GM18867 (cell line): ENCODE measurements around the gene LURAP1L.
"Not testable (repeated sequence)": the region's sequence is repeated elsewhere in the genome, so short reads cannot be mapped to it uniquely, and the experiment has no call there.

Source experiments
- ATAC-seq: cut with Tn5 transposase; IDR thresholded peaks from one replicate; pipeline ENCODE4 v1.9.1; 2021; ENCODE audit warnings: mild to moderate bottlenecking, moderate library complexity; ENCODE audit not compliant: unreplicated experiment

Gene LURAP1L

DNA sequence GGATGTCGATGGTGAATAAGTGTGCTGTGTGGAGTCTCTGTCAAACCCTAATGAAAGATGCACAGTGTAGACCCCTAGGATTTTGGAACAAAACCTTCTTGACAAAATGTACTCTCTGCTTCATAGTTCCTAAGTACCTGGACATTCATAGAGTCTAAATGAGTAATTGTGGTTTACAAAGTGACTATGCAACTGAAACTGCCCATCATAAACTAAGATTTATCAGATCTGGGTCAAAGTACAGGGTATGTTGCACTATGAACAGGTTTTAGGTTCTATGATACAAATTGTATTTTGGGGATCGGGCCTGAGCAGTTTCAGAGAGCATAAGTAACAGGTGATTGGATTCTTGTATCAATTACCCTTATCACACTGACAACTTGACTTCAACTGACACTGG is 79.4 kb downstream of the LURAP1L start:
- ATAC-seq = no peak

DNA sequence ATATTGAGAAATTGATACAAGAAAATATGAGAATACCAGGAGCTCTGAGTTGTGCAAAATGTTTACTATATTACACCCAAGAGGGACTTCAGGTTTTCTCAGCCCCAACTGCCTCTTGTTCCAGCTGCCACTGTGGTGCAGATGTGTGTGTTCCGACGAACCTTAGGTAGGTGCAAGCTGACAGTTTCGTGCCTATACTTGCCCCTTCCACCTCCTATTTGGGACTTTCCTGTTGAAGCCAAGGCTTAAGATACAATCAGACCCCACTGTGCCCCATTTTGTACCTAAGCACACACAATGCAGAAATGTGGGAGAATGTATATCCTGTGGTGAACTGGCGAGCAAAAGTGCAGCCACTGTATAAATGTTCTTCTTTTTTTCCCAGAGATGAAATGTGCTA is 80.2 kb downstream of the LURAP1L start:
- ATAC-seq = no peak

DNA sequence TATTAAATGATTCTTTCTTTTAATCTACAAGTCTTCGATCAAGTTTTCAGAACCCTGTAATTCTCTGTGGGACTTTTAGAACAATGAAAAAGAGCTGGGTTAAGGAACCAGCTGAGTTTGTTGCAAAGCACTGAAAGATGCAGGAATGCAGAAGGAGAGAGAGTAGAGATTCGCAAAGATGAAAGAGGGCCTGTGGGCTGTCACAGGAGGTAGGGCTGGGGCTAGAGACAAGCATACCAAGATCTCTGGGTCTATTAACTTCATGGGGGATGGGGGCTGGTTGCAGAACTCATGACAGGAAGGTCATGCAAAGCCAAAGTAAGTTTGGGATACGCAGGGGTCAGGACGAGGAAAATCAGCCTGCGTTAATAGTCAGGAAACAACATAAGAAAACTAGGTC is 81.8 kb downstream of the LURAP1L start:
- ATAC-seq = no peak

DNA sequence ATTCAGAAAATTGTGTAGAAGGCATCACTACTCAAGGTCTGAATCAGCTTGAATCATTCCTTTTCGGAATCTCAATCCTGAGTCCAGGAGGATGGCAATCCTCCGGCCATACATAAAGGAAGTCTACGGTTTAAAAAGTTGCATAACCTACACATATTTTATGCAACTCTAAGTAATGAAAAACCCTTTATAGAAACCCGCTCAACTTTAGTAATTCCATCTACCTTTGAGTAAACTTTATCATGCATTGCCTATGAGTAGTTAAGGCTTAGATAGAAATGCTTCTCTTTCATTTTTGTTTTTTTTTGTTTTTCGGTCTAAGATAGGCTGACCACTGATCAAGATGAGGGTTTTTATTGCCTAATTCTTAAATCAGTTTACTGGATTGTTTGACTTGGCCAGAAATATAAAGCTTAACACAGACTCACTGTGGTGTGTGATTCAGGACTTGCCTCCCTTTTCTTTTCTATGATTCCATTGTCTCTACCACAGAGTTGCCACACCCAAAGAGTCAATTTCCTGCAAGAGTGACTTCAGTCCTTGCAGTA is 85.0 kb downstream of the LURAP1L start:
- ATAC-seq = no peak

DNA sequence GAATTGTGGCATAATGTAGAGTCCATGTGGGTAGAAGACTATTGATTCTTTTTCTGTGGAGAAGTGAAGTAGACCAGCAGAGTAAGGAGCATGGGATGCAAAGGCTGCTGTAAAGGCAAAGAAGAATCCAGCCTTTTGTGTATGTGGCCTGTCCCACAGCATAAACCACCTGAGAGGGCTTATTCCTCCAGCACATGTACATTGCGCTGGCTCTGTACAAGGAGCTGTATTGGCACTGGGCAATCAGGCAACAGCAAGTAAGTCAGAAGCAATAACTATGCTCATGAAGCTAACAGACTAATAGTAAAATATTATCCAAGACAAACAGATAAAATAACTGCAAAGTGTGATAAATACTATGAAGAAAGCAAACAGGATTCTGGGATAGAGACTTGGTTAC is 86.2 kb downstream of the LURAP1L start:
- no peak for ATAC-seq

DNA sequence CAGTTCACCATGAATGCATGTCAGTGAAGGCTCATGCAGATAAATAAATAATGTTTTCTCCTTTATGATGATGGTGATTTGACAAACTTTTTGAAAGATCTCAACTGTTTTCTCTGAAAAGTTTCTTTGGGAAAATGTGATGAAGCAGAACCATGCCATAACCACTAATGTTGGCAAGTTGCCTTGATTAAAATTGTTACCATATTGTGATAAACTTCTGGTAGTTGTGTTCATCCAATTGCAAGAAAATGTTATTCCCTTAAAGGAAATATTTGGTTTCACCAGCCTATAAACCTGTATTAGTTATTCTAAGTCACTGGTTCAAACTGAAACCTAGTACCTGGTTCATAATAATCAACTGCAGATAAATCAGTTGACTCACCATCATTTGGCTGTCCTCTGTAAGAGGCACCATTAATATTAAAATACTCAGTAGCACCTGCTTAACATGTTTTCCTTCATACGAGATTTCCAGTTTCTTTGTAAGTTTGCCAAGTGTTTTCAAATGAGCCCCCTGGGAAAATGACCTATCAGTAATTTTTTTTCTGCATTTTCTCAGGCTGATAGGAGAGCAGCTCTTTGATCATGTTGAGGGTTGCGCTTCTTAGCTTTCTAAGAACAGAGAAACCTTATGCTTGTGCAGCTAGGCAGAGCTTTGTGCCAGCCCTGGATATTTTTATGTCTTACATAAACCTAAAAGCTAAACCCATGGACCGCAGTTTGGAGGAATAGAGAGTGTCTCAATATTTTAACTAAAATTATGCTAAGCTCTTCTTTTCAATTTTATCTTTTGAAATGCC is 88.0 kb downstream of the LURAP1L start:
- ATAC-seq = no peak

DNA sequence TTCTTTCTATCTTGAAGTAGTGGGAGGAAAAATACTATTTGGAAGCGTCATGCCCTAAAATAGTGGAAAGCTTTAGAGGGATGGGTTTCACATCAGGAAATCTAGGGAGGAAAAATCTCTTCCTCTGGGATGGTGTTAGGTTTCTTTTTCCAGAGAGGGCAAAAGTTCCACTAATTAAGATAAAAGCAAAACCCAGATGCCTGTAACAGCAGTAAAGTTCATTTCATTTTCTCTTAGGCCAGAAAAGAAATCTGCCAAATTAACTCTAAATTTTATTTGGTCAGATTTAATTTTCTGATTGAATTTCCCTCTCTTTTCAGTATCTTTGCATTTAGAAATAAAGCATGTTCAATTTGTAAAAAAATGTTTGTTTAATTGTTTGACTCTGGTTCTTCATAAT is 88.8 kb downstream of the LURAP1L start:
- ATAC-seq = no peak

DNA sequence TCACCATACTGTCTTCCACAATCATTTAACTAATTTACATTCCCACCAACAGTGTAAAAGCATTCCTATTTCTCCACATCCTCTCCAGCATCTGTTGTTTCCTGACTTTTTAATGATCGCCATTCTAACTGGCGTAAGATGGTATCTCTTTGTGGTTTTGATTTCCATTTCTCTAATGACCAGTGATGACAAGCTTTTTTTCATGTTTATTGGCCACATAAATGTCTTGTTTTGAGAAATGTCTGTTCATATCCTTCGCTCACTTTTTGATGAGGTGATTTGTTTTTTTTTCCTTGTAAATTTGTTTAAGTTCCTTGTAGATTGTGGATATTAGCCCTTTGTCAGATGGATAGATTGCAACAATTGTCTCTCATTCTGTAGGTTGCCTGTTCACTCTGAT is 90.6 kb downstream of the LURAP1L start:
- ATAC-seq = not testable (repeated sequence)
